HepG2 (cell line): Measurements from ENCODE around the gene ATOSB. TPM values are rescaled to one million over a fixed set of nuclear protein-coding genes. Genes with fewer than 3 reads are reported as not detected.

Experiments used
- DBP ChIP-seq: sonication (generic); formaldehyde crosslinking; IDR thresholded peaks from 2 replicates; pipeline ENCODE4 v1.4.0; 2020; ENCODE audit warnings: missing genetic modification reagents; ENCODE audit errors: not compliant biosample characterization
- TAF15 ChIP-seq: fragments of 200-400 bp; formaldehyde crosslinking; IDR thresholded peaks from one replicate; pipeline ENCODE4 v1.6.1; 2018; ENCODE audit warnings: mild to moderate bottlenecking, low read depth, low read length; ENCODE audit not compliant: poor library complexity, severe bottlenecking
- ZFAT ChIP-seq: sonication (generic); formaldehyde crosslinking; conservative IDR thresholded peaks from 2 replicates; pipeline ENCODE4 v1.8.1; 2023; ENCODE audit warnings: missing genetic modification reagents, inconsistent platforms
- ZNF275 ChIP-seq: sonication (generic); formaldehyde crosslinking; IDR thresholded peaks from 2 replicates; pipeline ENCODE4 v1.8.0; 2022; ENCODE audit warnings: missing genetic modification reagents, mild to moderate bottlenecking, inconsistent platforms, borderline replicate concordance
- ZNF33B ChIP-seq: sonication (generic); formaldehyde crosslinking; IDR thresholded peaks from 2 replicates; pipeline ENCODE4 v1.5.1; 2020; ENCODE audit warnings: mild to moderate bottlenecking, missing genetic modification reagents
- ZNF768 ChIP-seq: sonication (generic); formaldehyde crosslinking; IDR thresholded peaks from 2 replicates; pipeline ENCODE4 v1.4.0; 2020; ENCODE audit warnings: missing genetic modification reagents
- ZNF776 ChIP-seq: sonication (generic); formaldehyde crosslinking; IDR thresholded peaks from 2 replicates; pipeline ENCODE4 v1.4.0; 2020; ENCODE audit warnings: mild to moderate bottlenecking, missing genetic modification reagents
- polyA plus RNA-seq, 8 experiments: library from polyadenylated mRNA; depleted of rRNA in 3 of 8; stranded (reverse) in 7 of 8; unstranded in 1 of 8; fragments of >200 nt; fragmentation: Illumina TruSeq in 4 of 8; extraction: Trizol in 4 of 8; gene quantifications; 2 replicates each; pipeline versions ENCODE4 v1.2.1 to v1.2.3, GENCODE V29; 2011 to 2016; ENCODE audit warnings: low read depth in 4 of 8, missing spikeins in 1 of 8, mixed read lengths in 1 of 8; ENCODE audit not compliant: insufficient read depth in 1 of 8
- total RNA-seq, 5 experiments: library from RNA; depleted of rRNA; stranded (reverse); fragments of >200 nt; fragmentation: Illumina TruSeq; extraction: Trizol; gene quantifications; 2 replicates each; pipeline ENCODE4 v1.2.3, GENCODE V29; 2016; ENCODE audit warnings: low read depth in 1 of 5
- TF ChIP-seq, protein P1 (sequence below): sonication (generic); formaldehyde crosslinking; IDR thresholded peaks from 2 replicates; pipeline ENCODE4 v1.5.0; 2020; ENCODE audit warnings: mild to moderate bottlenecking, missing genetic modification reagents, borderline replicate concordance
- TF ChIP-seq, protein P2 (sequence below): sonication (generic); formaldehyde crosslinking; IDR thresholded peaks from 2 replicates; pipeline ENCODE4 v1.5.1; 2020; ENCODE audit warnings: missing genetic modification reagents, mild to moderate bottlenecking, borderline replicate concordance
- TF ChIP-seq, protein P3 (sequence below): sonication (generic); formaldehyde crosslinking; IDR thresholded peaks from 2 replicates; pipeline ENCODE4 v1.5.0; 2020; ENCODE audit warnings: missing genetic modification reagents
- TF ChIP-seq, protein P4 (sequence below): sonication (generic); formaldehyde crosslinking; IDR thresholded peaks from 2 replicates; pipeline ENCODE4 v1.5.0; 2020; ENCODE audit warnings: missing genetic modification reagents, mild to moderate bottlenecking, borderline replicate concordance

The ATOSB gene
- total and polyA plus RNA-seq, 2 of the 13 experiments (the other 11 are each of a cell fraction or from before 2014, with no cell fraction given), result 1.9 to 6.4 TPM

- TF ChIP-seq, protein P1, sequence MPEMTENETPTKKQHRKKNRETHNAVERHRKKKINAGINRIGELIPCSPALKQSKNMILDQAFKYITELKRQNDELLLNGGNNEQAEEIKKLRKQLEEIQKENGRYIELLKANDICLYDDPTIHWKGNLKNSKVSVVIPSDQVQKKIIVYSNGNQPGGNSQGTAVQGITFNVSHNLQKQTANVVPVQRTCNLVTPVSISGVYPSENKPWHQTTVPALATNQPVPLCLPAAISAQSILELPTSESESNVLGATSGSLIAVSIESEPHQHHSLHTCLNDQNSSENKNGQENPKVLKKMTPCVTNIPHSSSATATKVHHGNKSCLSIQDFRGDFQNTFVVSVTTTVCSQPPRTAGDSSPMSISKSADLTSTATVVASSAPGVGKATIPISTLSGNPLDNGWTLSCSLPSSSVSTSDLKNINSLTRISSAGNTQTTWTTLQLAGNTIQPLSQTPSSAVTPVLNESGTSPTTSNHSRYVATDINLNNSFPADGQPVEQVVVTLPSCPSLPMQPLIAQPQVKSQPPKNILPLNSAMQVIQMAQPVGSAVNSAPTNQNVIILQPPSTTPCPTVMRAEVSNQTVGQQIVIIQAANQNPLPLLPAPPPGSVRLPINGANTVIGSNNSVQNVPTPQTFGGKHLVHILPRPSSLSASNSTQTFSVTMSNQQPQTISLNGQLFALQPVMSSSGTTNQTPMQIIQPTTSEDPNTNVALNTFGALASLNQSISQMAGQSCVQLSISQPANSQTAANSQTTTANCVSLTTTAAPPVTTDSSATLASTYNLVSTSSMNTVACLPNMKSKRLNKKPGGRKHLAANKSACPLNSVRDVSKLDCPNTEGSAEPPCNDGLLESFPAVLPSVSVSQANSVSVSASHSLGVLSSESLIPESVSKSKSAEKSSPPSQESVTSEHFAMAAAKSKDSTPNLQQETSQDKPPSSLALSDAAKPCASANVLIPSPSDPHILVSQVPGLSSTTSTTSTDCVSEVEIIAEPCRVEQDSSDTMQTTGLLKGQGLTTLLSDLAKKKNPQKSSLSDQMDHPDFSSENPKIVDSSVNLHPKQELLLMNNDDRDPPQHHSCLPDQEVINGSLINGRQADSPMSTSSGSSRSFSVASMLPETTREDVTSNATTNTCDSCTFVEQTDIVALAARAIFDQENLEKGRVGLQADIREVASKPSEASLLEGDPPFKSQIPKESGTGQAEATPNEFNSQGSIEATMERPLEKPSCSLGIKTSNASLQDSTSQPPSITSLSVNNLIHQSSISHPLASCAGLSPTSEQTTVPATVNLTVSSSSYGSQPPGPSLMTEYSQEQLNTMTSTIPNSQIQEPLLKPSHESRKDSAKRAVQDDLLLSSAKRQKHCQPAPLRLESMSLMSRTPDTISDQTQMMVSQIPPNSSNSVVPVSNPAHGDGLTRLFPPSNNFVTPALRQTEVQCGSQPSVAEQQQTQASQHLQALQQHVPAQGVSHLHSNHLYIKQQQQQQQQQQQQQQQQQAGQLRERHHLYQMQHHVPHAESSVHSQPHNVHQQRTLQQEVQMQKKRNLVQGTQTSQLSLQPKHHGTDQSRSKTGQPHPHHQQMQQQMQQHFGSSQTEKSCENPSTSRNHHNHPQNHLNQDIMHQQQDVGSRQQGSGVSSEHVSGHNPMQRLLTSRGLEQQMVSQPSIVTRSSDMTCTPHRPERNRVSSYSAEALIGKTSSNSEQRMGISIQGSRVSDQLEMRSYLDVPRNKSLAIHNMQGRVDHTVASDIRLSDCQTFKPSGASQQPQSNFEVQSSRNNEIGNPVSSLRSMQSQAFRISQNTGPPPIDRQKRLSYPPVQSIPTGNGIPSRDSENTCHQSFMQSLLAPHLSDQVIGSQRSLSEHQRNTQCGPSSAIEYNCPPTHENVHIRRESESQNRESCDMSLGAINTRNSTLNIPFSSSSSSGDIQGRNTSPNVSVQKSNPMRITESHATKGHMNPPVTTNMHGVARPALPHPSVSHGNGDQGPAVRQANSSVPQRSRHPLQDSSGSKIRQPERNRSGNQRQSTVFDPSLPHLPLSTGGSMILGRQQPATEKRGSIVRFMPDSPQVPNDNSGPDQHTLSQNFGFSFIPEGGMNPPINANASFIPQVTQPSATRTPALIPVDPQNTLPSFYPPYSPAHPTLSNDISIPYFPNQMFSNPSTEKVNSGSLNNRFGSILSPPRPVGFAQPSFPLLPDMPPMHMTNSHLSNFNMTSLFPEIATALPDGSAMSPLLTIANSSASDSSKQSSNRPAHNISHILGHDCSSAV (CRISPR knock-in tag), result no peak
- TF ChIP-seq DBP (CRISPR knock-in tag) (peak; percentile 66), ZNF33B (CRISPR knock-in tag) (no peak), ZFAT (CRISPR knock-in tag) (no peak), ZNF776 (CRISPR knock-in tag) (no peak), ZNF768 (CRISPR knock-in tag) (peak; percentile 66), ZNF275 (no peak; the same call in 1 of the 2 replicates), TAF15 (no peak)
- TF ChIP-seq, protein P2, sequence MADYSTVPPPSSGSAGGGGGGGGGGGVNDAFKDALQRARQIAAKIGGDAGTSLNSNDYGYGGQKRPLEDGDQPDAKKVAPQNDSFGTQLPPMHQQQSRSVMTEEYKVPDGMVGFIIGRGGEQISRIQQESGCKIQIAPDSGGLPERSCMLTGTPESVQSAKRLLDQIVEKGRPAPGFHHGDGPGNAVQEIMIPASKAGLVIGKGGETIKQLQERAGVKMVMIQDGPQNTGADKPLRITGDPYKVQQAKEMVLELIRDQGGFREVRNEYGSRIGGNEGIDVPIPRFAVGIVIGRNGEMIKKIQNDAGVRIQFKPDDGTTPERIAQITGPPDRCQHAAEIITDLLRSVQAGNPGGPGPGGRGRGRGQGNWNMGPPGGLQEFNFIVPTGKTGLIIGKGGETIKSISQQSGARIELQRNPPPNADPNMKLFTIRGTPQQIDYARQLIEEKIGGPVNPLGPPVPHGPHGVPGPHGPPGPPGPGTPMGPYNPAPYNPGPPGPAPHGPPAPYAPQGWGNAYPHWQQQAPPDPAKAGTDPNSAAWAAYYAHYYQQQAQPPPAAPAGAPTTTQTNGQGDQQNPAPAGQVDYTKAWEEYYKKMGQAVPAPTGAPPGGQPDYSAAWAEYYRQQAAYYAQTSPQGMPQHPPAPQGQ (CRISPR knock-in tag), result no peak
- TF ChIP-seq, protein P3, sequence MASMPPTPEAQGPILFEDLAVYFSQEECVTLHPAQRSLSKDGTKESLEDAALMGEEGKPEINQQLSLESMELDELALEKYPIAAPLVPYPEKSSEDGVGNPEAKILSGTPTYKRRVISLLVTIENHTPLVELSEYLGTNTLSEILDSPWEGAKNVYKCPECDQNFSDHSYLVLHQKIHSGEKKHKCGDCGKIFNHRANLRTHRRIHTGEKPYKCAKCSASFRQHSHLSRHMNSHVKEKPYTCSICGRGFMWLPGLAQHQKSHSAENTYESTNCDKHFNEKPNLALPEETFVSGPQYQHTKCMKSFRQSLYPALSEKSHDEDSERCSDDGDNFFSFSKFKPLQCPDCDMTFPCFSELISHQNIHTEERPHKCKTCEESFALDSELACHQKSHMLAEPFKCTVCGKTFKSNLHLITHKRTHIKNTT, result no peak
- TF ChIP-seq, protein P4, sequence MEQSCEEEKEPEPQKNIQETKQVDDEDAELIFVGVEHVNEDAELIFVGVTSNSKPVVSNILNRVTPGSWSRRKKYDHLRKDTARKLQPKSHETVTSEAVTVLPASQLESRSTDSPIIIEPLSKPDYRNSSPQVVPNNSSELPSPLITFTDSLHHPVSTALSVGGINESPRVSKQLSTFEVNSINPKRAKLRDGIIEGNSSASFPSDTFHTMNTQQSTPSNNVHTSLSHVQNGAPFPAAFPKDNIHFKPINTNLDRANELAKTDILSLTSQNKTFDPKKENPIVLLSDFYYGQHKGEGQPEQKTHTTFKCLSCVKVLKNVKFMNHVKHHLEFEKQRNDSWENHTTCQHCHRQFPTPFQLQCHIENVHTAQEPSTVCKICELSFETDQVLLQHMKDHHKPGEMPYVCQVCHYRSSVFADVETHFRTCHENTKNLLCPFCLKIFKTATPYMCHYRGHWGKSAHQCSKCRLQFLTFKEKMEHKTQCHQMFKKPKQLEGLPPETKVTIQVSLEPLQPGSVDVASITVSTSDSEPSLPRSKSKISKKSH, result no peak
These were observed 12.6 kb downstream of the ATOSB start, which contains the start of gene STOML2 (continued) for GRCh38 chr9:35102769-35103659.
